HG03097 (cell line): ENCODE data around the gene PTPRT.

Source experiments
- ATAC-seq: cut with Tn5 transposase; IDR thresholded peaks from one replicate; pipeline ENCODE4 v1.9.1; 2021; ENCODE audit not compliant: unreplicated experiment, low FRiP score

The PTPRT gene

GRCh38 chr20:42979720-42980119, 210.0 kb downstream of the PTPRT start:
- no peak for ATAC-seq

DNA sequence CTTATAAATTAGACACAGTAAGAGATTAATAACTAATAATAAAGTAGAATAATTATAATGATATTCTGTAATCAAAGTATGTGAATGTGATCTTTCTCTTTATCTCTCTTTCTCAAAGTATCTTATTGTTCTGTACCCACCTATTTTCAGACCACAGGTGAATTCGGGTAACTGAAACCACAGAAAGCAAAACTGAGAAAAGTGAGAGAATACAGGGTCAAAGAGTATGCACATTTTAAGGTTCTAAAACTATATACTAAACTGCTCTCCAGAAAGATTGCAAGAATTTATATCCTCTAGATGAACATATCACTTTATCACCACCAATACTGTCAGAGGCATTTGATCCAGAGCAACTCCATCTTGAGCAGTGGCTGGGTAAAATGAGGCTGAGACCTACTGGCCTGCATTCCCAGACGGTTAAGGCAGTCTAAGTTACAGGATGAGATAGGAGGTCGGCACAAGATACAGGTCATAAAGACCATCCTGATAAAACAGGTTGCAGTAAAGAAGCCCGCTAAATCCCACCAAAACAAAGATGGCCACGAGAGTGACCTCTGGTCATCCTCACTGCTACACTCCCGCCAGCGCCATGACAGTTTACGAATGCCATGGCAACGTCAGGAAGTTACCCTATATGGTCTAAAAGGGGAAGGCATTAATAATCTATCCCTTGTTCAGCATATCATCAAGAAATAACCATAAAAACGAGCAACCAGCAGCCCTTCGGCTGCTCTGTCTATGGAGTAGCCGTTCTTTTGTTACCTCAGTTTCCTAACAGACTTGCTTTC, 211.3 kb downstream of the PTPRT start:
- no peak for ATAC-seq

DNA sequence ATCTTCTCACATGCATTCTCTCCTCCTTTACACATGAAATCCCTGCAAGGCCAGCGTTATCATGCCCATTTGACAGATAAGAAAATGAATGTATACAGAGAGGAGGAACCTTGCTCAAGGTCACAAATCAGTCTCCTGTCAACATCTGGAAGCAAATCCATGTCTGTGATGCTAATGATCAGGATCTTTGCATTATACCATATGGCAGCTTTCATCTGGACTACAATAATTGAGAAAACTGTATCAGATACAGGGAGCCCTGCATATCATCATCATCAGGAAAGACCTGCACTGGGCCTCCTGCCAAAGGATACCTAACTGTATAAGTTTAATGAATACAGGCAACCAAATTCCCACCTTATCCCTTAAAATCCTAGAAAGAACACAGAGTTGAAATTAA, 213.7 kb downstream of the PTPRT start:
- no peak for ATAC-seq

GRCh38 chr20:42974347-42974746, 215.4 kb downstream of the PTPRT start:
- ATAC-seq = no peak

DNA sequence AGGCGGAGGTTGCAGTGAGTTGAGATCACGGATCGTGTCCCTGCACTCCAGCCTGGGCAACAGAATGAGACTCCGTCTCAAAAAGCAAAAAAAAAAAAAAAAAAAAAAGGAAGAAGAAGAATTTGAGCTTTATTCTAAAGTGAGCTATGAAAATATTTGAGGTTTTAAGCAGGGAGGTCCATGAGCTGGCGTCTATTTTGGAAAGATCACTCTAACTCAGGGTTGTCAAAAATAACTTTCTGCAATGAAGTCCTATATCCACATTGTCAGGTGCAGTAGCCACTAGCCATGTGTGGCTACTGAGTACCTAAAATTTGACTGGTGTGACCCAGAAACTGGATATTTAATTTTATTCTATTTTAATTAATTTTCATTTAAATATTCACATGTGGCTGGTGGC, 217.1 kb downstream of the PTPRT start:
- no peak for ATAC-seq

DNA sequence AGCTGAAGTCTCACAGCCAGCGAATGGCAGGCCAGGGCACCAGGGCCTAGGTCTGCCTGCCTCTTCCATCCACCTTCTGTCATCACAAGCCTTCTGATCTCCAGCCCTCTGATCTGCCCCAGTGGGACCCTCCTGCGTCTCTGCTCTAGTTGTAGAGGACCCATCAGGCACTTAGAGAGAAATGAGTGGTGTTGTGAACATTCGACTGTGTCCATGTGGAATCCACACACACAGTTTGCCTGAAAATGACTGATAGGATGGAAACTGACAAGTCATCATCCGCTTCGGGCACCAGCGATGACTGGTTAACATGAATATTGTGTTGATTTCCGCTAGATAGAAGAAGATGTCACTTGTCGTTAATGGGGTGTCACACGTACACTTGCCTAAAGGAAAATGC, 221.0 kb downstream of the PTPRT start:
- no peak for ATAC-seq

- ATAC-seq = no peak
These were observed 225.9 kb downstream of the PTPRT start for GRCh38 chr20:42963796-42964195.

DNA sequence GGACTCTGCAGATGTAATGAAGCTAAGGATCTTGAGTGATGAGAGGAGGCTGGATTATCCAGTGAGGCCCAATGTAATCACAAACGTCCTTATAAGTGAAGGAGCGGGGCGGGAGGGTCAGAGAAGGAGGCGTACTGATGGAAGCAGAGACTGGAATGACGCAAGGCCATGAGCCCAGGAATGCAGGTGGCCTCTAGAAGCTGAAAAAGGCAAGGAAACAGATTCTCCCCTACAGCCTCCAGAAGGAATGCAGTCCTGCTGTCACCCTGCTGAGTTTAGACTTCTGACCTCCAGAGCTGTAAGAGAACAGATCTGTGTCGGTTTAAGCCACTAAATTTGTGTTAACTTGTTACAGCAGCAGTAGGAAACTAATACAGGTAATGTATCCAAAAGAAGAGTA, 227.9 kb downstream of the PTPRT start:
- no peak for ATAC-seq

GRCh38 chr20:42959996-42960395, 229.7 kb downstream of the PTPRT start:
- ATAC-seq = no peak

DNA sequence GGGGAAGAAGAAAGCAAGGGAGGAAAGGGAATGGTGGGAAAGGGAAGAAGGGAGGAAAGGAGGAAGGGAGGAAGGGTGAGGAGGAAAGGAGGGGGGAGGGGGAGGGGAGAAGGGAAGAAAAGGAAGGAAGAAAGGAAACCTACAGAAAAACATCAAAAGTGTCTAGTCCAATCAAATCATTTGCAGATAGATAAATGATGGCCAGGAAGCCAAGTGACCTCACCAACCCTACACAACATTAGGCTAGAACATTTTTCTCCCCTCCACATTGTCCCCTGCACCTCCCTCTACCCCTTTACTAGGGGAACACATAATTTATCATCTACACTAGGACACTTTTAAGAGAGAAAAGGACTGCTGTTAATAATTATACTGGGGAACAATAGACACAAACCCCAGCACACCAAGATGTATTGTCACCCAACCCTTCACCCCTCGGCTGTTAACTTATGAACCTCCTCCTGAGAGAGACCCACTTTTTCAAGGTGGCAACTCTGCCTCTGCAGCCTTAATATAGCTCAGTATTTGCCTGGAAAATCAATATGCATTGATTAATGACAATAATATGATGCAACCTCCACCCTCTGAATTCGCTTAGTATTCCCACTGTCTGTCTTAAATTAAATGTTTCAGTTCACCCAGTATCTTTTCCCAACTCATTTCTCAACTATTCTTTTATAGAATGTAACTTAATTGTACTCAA, 231.2 kb downstream of the PTPRT start:
- no peak for ATAC-seq

DNA sequence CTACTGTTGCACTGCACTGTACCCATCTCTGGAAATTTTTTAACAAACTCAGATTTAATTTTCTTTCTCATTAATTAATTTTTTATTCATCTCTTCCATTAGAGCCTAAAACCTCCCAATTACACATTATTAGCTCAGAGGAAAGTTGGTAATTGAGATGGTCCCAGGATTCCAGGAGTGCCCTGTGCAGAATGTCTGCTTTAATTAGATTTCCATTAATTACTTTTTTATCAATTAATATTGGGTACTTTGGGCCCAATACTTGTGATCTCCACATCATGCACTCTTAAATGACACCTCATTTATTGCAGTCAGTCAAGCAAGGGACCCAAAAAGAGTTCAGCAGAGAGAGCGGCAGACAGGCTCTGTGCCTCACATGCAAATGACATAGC, 232.0 kb downstream of the PTPRT start:
- ATAC-seq = no peak

- no peak for ATAC-seq
These were observed 232.5 kb downstream of the PTPRT start for GRCh38 chr20:42957018-42957703.

- no peak for ATAC-seq
These were observed 234.0 kb downstream of the PTPRT start for GRCh38 chr20:42955713-42956112.

- no peak for ATAC-seq
These were observed 234.8 kb downstream of the PTPRT start for GRCh38 chr20:42954951-42955350.

- ATAC-seq = no peak
These were observed 239.8 kb downstream of the PTPRT start for GRCh38 chr20:42949950-42950349.

GRCh38 chr20:42945234-42945994, 244.3 kb downstream of the PTPRT start:
- no peak for ATAC-seq

- ATAC-seq = no peak
These were observed 248.1 kb downstream of the PTPRT start for GRCh38 chr20:42941629-42942028.

GRCh38 chr20:42938441-42939205, 251.1 kb downstream of the PTPRT start:
- no peak for ATAC-seq

GRCh38 chr20:42936482-42936881, 253.2 kb downstream of the PTPRT start:
- ATAC-seq = no peak

- ATAC-seq = no peak
These were observed 265.5 kb downstream of the PTPRT start for GRCh38 chr20:42924215-42924614.
